B cell (primary cell): ENCODE measurements around the gene MRPS30. TPM values are rescaled to one million over a fixed set of nuclear protein-coding genes. Genes with fewer than 3 reads are reported as not detected.
"Not testable (repeated sequence)": the region's sequence is repeated elsewhere in the genome, so short reads cannot be mapped to it uniquely, and the experiment has no call there.

Source experiments
- ATAC-seq: fragments of 200-7000 bp; cut with Tn5 transposase; one replicate; pipeline ENCODE4 v1.10.0; 2021; ENCODE audit warnings: low read depth, mild to moderate bottlenecking, moderate number of reproducible peaks, moderate library complexity
- CTCF ChIA-PET: fragments of 350-600 bp; sonication (Branson Sonifier 250); formaldehyde crosslinking; loops from one replicate; lab custom pipeline; 2021; ENCODE audit warnings: antibody characterized with exemption, inconsistent platforms; lab: Charles Lee
- POLR2A ChIA-PET: fragments of 350-600 bp; sonication (Branson Sonifier 250); formaldehyde crosslinking; loops from one replicate; lab custom pipeline; 2021; ENCODE audit warnings: antibody characterized with exemption; lab: Charles Lee
- DNase-seq: peaks from one replicate; pipeline ENCODE4 v3.0.0; 2013
- H2AFZ ChIP-seq: 2 replicates; pipeline ENCODE4 v1.6.1; 2012; ENCODE audit warnings: mild to moderate bottlenecking, low read depth, low read length; ENCODE audit not compliant: insufficient read depth, poor library complexity, severe bottlenecking
- H3K27ac ChIP-seq, 2 donors: 1 replicate in 1 of 2; 2 replicates in 1 of 2; pipeline ENCODE4 v1.5.1; 2012 to 2013; ENCODE audit warnings: low read length in 2 of 2, mild to moderate bottlenecking in 2 of 2, moderate library complexity in 1 of 2
- H3K27me3 ChIP-seq, 4 experiments: fragments of 200-600 bp in 1 of 4; sonication (generic) in 1 of 4; replicated peaks in 1 of 4; 1 replicate in 2 of 4; 2 replicates in 2 of 4; pipeline versions ENCODE4 v1.6.1 to v1.7.0; 2013 to 2016; ENCODE audit warnings: low read length in 3 of 4, mild to moderate bottlenecking in 2 of 4, mixed read lengths in 1 of 4, moderate library complexity in 1 of 4; ENCODE audit not compliant: insufficient read depth in 4 of 4, control insufficient read depth in 3 of 4; ENCODE audit errors: control extremely low read depth in 1 of 4
- H3K36me3 ChIP-seq, 2 experiments: replicated peaks in 1 of 2; 1 replicate in 1 of 2; 2 replicates in 1 of 2; pipeline versions ENCODE4 v1.6.1 to v1.7.1; 2013; ENCODE audit warnings: low read length in 1 of 2; ENCODE audit not compliant: insufficient read depth in 2 of 2, control insufficient read depth in 1 of 2; ENCODE audit errors: control extremely low read depth in 1 of 2, extremely low read depth in 1 of 2
- H3K4me1 ChIP-seq, 2 donors: fragments of 200-600 bp in 1 of 2; sonication (generic) in 1 of 2; 1 replicate in 1 of 2; 2 replicates in 1 of 2; pipeline versions ENCODE4 v1.5.1 to v1.6.1; 2013 to 2017; ENCODE audit warnings: low read length in 2 of 2; ENCODE audit not compliant: control insufficient read depth in 2 of 2, insufficient read depth in 2 of 2
- H3K4me2 ChIP-seq: replicated peaks from 2 replicates; pipeline ENCODE3; 2012; ENCODE audit warnings: mild to moderate bottlenecking, low read depth, low read length; ENCODE audit not compliant: poor library complexity, severe bottlenecking
- H3K4me3 ChIP-seq, 5 experiments: fragments of 200-600 bp in 1 of 5; sonication (generic) in 1 of 5; 1 replicate in 3 of 5; 2 replicates in 2 of 5; pipeline versions ENCODE4 v1.5.1 to v1.7.0; 2011 to 2016; ENCODE audit warnings: low read length in 4 of 5, mild to moderate bottlenecking in 4 of 5, low read depth in 2 of 5, control low read depth in 1 of 5, moderate library complexity in 1 of 5; ENCODE audit not compliant: insufficient read depth in 1 of 5; ENCODE audit errors: control extremely low read depth in 1 of 5, extremely low read depth in 1 of 5
- H3K79me2 ChIP-seq: fragments of 200-600 bp; sonication (generic); one replicate; pipeline ENCODE4 v1.6.0; 2016; ENCODE audit warnings: low read length; ENCODE audit not compliant: control insufficient read depth, insufficient read depth
- H3K9ac ChIP-seq: fragments of 200-600 bp; sonication (generic); 2 replicates; pipeline ENCODE4 v1.6.1; 2017; ENCODE audit warnings: mild to moderate bottlenecking, low read length, moderate library complexity
- H3K9me3 ChIP-seq, 3 donors: one replicate each; pipeline versions ENCODE4 v1.6.1 to v1.7.1; 2013; ENCODE audit warnings: low read length in 2 of 3; ENCODE audit not compliant: control insufficient read depth in 2 of 3, insufficient read depth in 1 of 3; ENCODE audit errors: control extremely low read depth in 1 of 3
- H4K20me1 ChIP-seq: 2 replicates; pipeline ENCODE4 v1.6.0; 2012; ENCODE audit warnings: mild to moderate bottlenecking, low read length; ENCODE audit not compliant: insufficient read depth, control insufficient read depth, poor library complexity, severe bottlenecking
- H3K27ac Mint-ChIP-seq: one replicate; pipeline ENCODE4 v1.8.0; 2021; ENCODE audit warnings: mixed read lengths
- H3K27me3 Mint-ChIP-seq: one replicate; pipeline ENCODE4 v1.8.0; 2021; ENCODE audit warnings: mixed read lengths
- H3K4me1 Mint-ChIP-seq: one replicate; pipeline ENCODE4 v1.8.0; 2021; ENCODE audit warnings: mixed read lengths
- H3K4me3 Mint-ChIP-seq: one replicate; pipeline ENCODE4 v1.8.0; 2021; ENCODE audit warnings: mixed read lengths
- H3K9me3 Mint-ChIP-seq: one replicate; pipeline ENCODE4 v1.8.0; 2022; ENCODE audit warnings: mixed read lengths; ENCODE audit not compliant: insufficient read depth
- CTCF ChIP-seq: fragments of 200-600 bp; IDR thresholded peaks from one replicate; pipeline ENCODE4 v1.8.0; 2022; ENCODE audit warnings: antibody characterized with exemption, mild to moderate bottlenecking
- EZH2 ChIP-seq: IDR thresholded peaks from 2 replicates; pipeline ENCODE4 v1.6.1; 2012; ENCODE audit warnings: borderline replicate concordance, low read depth, mild to moderate bottlenecking, moderate library complexity, low read length; ENCODE audit not compliant: insufficient read depth, poor library complexity, severe bottlenecking
- whole genome bisulfite sequencing: methylation state at CpG from one replicate; pipeline ENCODE4 v1.1.5; 2013; ENCODE audit warnings: missing lambda C conversion rate; ENCODE audit not compliant: insufficient coverage; 5-methylcytosine and 5-hydroxymethylcytosine counted together
- intact Hi-C: fragments of 100-400 bp; cut with micrococcal nuclease; formaldehyde crosslinking; loops from one replicate; pipeline ENCODE4 v1.10.0; 2022
- polyA plus RNA-seq: library from polyadenylated mRNA; depleted of rRNA; stranded (reverse); fragments of >200 nt; gene quantifications from 2 replicates; pipeline ENCODE4 v1.2.3, GENCODE V29; 2012
- total RNA-seq, 2 donors: library from RNA; stranded (reverse); fragments of 120-200 nt in 1 of 2; gene quantifications; 1 replicate in 1 of 2; 2 replicates in 1 of 2; pipeline versions ENCODE4 v1.2.3 to v1.2.4, GENCODE V29; 2013 to 2022

The MRPS30 gene
- total and polyA plus RNA-seq, 2 donors (not counting 1 experiment from before 2014, with no cell fraction given), result 41.8 to 46.1 TPM

GRCh38 chr5:44792031-44792673 lies 16.6 kb upstream of the MRPS30 start:
- H3K79me2 ChIP-seq, H3K9ac ChIP-seq, H3K4me3 Mint-ChIP-seq, H3K4me1 Mint-ChIP-seq, H3K4me2 ChIP-seq, CTCF ChIA-PET, H3K27me3 Mint-ChIP-seq, H2AFZ ChIP-seq, H3K4me1 ChIP-seq, POLR2A ChIA-PET, intact Hi-C loops, H3K4me3 ChIP-seq, H3K27me3 ChIP-seq, H3K27ac ChIP-seq, DNase-seq, ATAC-seq, H4K20me1 ChIP-seq, H3K27ac Mint-ChIP-seq, H3K36me3 ChIP-seq, H3K9me3 Mint-ChIP-seq: not testable (repeated sequence)
- 89% methylated on average over 5 of the region's 8 CpGs for WGBS
- peaks cover 1 to 25% (median 9%) of the 10 kb centered on the region in 3 donors for H3K9me3 ChIP-seq

GRCh38 chr5:44794371-44794770 lies 14.4 kb upstream of the MRPS30 start:
- Histone ChIP-seq H3K27ac (no peak overlapping the region), H3K4me3 (no peak overlapping the region), H4K20me1 (no peaks in the 10 kb centered on the region), H3K9ac (no peak overlapping the region), H3K79me2 (no peaks in the 10 kb centered on the region), H2AFZ (no peak overlapping the region), H3K9me3 (peaks cover 1 to 22% (median 9%) of the 10 kb centered on the region in 3 donors), H3K4me2 (no peak overlapping the region), H3K27me3 (no peaks in the 10 kb centered on the region), H3K36me3 (no peaks in the 10 kb centered on the region), H3K4me1 (no peaks in the 10 kb centered on the region)
- peaks cover 7% of the 10 kb centered on the region for H3K9me3 Mint-ChIP-seq
- no peak for TF ChIP-seq CTCF
- no peak for TF ChIP-seq EZH2
- no peak overlapping the region for H3K27ac Mint-ChIP-seq
- POLR2A ChIA-PET, result no interaction called here
- DNase-seq, result no peak
- H3K27me3 Mint-ChIP-seq, result no peaks in the 10 kb centered on the region
- WGBS, result no CpG with 5 or more reads among the region's 1 CpG
- CTCF ChIA-PET, result no interaction called here
- ATAC-seq, result no peak
- H3K4me1 Mint-ChIP-seq, result no peaks in the 10 kb centered on the region
- no peak overlapping the region for H3K4me3 Mint-ChIP-seq
- intact Hi-C loops, result no loop called here
